ENCODE measurements around the gene ZNF80.

The ZNF80 gene

GRCh38 chr3:114219741-114220140 lies 17.6 kb downstream of the ZNF80 start:
- DNase-seq (ENCODE audit: low read depth in 2 of 3, low spot score in 1 of 3) = no peak

GRCh38 chr3:114218578-114219185 lies 18.7 kb downstream of the ZNF80 start:
- DNase-seq (ENCODE audit: low read depth in 2 of 3, low spot score in 1 of 3) = no peak

GRCh38 chr3:114218006-114218405 lies 19.4 kb downstream of the ZNF80 start:
- no peak for DNase-seq (ENCODE audit: low read depth in 2 of 3, low spot score in 1 of 3)

GRCh38 chr3:114217266-114217665 lies 20.1 kb downstream of the ZNF80 start:
- DNase-seq (ENCODE audit: low read depth in 2 of 3, low spot score in 1 of 3) = no peak

DNA sequence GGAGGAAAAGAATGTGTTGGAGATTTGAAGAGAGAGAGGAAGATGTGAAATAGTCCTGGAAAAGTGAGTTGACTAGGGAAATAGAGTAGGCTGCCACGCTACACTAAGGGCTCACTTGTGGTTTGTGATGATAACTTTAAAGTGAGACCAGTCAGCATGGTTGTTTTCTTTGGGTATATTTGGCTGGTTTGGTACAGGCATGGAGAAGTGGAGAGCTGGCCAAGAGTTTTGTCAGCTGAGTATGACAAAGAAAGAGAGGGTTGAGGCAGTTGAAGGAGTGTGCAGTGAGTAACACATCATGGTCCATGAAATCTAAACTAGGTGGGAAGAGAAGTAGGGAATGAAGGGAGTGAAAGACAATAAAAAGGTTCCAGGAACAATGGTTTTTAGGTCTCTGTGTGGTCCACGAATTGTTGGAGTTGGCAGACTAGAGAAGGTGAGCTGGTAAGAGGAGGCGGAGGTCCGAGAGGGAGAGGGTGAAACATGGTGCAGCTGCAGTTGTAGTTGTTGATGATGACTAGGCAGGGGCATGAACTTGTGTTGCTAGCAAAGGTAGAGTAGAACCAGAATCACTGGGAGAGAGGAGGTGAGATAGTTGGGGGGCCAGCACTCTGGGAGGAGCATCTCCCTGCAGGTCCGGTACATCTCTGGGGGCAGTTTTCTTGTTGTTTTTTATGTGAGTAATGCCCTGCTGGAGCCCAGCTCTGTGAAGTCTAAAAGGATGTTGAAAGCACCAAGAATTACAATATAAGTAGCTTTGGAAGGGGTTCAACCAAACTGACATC lies 21.0 kb downstream of the ZNF80 start:
- no peak for DNase-seq (ENCODE audit: low read depth in 2 of 3, low spot score in 1 of 3)

GRCh38 chr3:114214542-114215341 lies 22.6 kb downstream of the ZNF80 start:
- peak in 1 of 3 donors; percentile 35 for DNase-seq (ENCODE audit: low read depth in 2 of 3, low spot score in 1 of 3)

- DNase-seq (ENCODE audit: low read depth in 2 of 3, low spot score in 1 of 3) = peak; percentile 61 to 69 (median 62)
These were observed 23.5 kb downstream of the ZNF80 start for GRCh38 chr3:114213627-114214541.

- no peak for DNase-seq (ENCODE audit: low read depth in 2 of 3, low spot score in 1 of 3)
These were observed 24.1 kb downstream of the ZNF80 start for GRCh38 chr3:114213292-114213626.

GRCh38 chr3:114212646-114213045 lies 24.7 kb downstream of the ZNF80 start:
- no peak for DNase-seq (ENCODE audit: low read depth in 2 of 3, low spot score in 1 of 3)

GRCh38 chr3:114207768-114208167 lies 29.6 kb downstream of the ZNF80 start:
- DNase-seq (ENCODE audit: low read depth in 2 of 3, low spot score in 1 of 3) = no peak

GRCh38 chr3:114206342-114206741 lies 31.0 kb downstream of the ZNF80 start:
- no peak for DNase-seq (ENCODE audit: low read depth in 2 of 3, low spot score in 1 of 3)

DNA sequence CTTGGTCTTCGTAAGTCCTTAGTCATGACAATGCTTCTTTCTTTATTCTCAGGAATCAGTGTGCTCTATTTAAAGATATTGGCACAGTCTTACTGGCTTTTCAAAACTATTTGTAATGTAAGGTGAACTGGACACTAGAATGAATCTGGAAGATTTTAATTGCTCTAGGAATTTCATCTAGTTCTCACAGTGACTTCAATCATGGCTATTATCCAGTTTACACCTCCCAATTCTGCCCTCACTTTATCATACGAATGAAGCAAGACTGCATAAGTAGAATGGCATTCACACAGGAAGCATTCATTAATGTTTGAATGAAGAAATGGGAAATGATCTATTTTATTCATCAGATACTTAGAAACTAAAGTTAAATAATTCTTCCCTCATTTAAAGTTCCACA lies 31.8 kb downstream of the ZNF80 start:
- DNase-seq (ENCODE audit: low read depth in 2 of 3, low spot score in 1 of 3) = no peak

DNA sequence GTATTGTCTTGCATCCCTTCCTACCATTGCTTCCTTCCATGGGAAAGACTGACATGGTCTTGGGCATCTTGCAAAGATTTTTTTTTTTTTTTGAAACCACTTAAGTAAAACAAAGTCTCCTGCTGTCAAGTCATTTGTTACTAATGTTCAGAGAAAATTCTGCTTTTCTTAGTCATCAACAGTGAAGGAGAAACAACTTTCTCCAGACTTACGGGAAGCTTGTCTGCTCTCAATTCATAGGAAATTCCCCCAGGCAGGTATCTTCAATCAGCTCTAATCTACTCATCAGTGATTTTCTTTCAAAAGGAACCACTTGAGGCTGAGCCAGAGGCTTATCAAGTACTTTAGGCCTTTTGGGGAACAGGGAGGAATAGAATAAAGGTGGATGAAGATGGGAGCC lies 42.6 kb downstream of the ZNF80 start:
- no peak for DNase-seq (ENCODE audit: low read depth in 2 of 3, low spot score in 1 of 3)

- DNase-seq (ENCODE audit: low read depth in 2 of 3, low spot score in 1 of 3) = no peak
These were observed 45.2 kb downstream of the ZNF80 start for GRCh38 chr3:114192136-114192535.

DNA sequence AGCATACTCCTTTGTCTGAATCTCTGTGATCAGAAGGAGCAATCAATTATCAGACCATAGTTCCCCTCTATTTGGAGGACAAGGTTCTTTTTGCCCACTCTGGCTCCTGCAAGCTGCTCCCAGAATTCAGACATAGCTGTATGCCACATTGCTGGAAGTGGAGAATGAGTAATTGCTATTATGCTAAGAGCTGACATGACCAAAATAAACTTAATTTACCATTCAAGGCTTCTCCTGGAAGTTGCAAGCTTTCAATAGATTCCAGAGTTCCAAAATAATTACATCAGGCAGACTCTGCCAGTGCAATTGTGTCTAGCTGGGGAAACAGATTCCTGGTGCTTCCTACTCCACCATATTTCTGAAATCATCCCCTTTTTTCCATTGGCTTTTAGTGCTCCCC lies 50.9 kb downstream of the ZNF80 start:
- DNase-seq (ENCODE audit: low read depth in 2 of 3, low spot score in 1 of 3) = no peak
